PC-9 (cell line): ENCODE measurements around the gene MDFIC. TPM values are rescaled to one million over a fixed set of nuclear protein-coding genes. Genes with fewer than 3 reads are reported as not detected.

Experiments used
- BruUV-seq: library from RNA; stranded (reverse); fragments of 400-500 nt; replicated peaks from 2 replicates; lab custom pipeline; 2021; lab: Mats Ljungman, UMichigan
- CTCF ChIA-PET: fragments of 300-600 bp; sonication (Branson Sonifier 250); formaldehyde crosslinking; loops from one replicate; lab custom pipeline; 2022; ENCODE audit warnings: antibody characterized with exemption; lab: Charles Lee
- POLR2A ChIA-PET: fragments of 300-600 bp; sonication (Branson Sonifier 250); formaldehyde crosslinking; loops from one replicate; lab custom pipeline; 2022; ENCODE audit warnings: antibody characterized with exemption; ENCODE audit not compliant: unreplicated experiment; lab: Charles Lee
- DNase-seq, 2 experiments: peaks; one replicate each; pipeline versions ENCODE4 v3.0.0 to v3.0.0-alpha.2; 2015 to 2022; ENCODE audit warnings: mixed read lengths in 1 of 2
- H2AFZ ChIP-seq: fragments of 200-600 bp; sonication (generic); 2 replicates; pipeline ENCODE4 v1.8.1; 2017; ENCODE audit warnings: antibody characterized with exemption
- H3F3A ChIP-seq: fragments of 200-600 bp; sonication (generic); 2 replicates; pipeline ENCODE4 v1.8.1; 2017; ENCODE audit warnings: antibody characterized with exemption, mild to moderate bottlenecking, low read depth; ENCODE audit not compliant: insufficient read depth
- H3K27ac ChIP-seq: fragments of 200-600 bp; sonication (generic); 2 replicates; pipeline ENCODE4 v1.6.1; 2016; ENCODE audit warnings: mixed run types
- H3K27me3 ChIP-seq: fragments of 200-600 bp; sonication (generic); 2 replicates; pipeline ENCODE4 v1.6.1; 2016; ENCODE audit warnings: low read depth, mixed run types; ENCODE audit not compliant: insufficient read depth
- H3K36me3 ChIP-seq: fragments of 200-600 bp; sonication (generic); 2 replicates; pipeline ENCODE4 v1.6.1; 2016; ENCODE audit warnings: low read depth, mixed run types
- H3K4me1 ChIP-seq: fragments of 200-600 bp; sonication (generic); replicated peaks from 2 replicates; pipeline ENCODE4 v1.6.1; 2016; ENCODE audit warnings: mixed run types; ENCODE audit not compliant: insufficient read depth
- H3K4me2 ChIP-seq: fragments of 200-600 bp; sonication (generic); 2 replicates; pipeline ENCODE4 v1.6.1; 2017; ENCODE audit warnings: mixed run types
- H3K4me3 ChIP-seq: fragments of 200-600 bp; sonication (generic); 2 replicates; pipeline ENCODE4 v1.6.1; 2016; ENCODE audit warnings: mixed run types
- H3K79me2 ChIP-seq: fragments of 200-600 bp; sonication (generic); 2 replicates; pipeline ENCODE4 v1.6.1; 2017; ENCODE audit warnings: low read depth, mixed run types
- H3K9me2 ChIP-seq: fragments of 200-600 bp; sonication (generic); 2 replicates; pipeline ENCODE4 v1.8.1; 2017; ENCODE audit warnings: mild to moderate bottlenecking; ENCODE audit not compliant: insufficient read depth
- H3K9me3 ChIP-seq: fragments of 200-600 bp; sonication (generic); 2 replicates; pipeline ENCODE4 v1.8.1; 2016; ENCODE audit warnings: low read depth; ENCODE audit not compliant: insufficient read depth
- H4K20me1 ChIP-seq: fragments of 200-600 bp; sonication (generic); 2 replicates; pipeline ENCODE4 v1.8.1; 2017; ENCODE audit not compliant: insufficient read depth
- EZH2 ChIP-seq: fragments of 200-600 bp; sonication (generic); IDR thresholded peaks from 2 replicates; pipeline ENCODE4 v1.8.0; 2017; ENCODE audit warnings: antibody characterized with exemption, low read depth
- intact Hi-C: fragments of 100-400 bp; cut with micrococcal nuclease; formaldehyde crosslinking; loops from one replicate; pipeline ENCODE4 v1.10.0; 2022; ENCODE audit not compliant: unreplicated experiment
- total RNA-seq: library from RNA; stranded (reverse); gene quantifications from 2 replicates; pipeline ENCODE4 v1.2.3, GENCODE V29; 2021
- TF ChIP-seq, protein P1 (sequence below): fragments of 200-600 bp; sonication (generic); conservative IDR thresholded peaks from 2 replicates; pipeline ENCODE4 v1.6.1; 2017; ENCODE audit warnings: mixed run types, antibody characterized with exemption, mild to moderate bottlenecking, moderate library complexity

Gene MDFIC
- total RNA-seq, 1 experiment from 2014 or later = 38.9 TPM

DNA sequence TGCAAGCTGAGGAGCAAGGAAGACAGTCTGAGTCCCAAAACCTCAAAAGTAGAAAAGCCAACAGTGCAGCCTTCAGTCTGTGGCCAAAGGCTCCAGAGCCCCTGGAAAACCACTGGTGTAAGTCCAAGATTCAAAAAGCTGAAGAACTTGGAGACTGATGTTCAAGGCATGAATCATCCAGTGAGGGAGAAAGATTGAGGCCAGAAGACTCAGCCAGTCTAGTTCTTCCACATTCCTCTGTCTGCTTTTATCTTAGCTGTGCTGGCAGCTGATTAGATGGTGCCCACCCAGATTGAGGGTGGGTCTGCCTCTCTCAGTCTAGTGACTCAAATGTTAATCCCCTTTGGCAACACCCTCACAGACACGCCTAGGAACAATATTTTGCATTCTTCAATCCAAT is 20.1 kb upstream of the MDFIC start:
- intact Hi-C loops = loop anchor here (1.0 to 10.0 kb wide), 5 partner anchors 86 to 814 kb away; no protein-coding TSS in a partner anchor
- no peaks in the 10 kb centered on the region for H3K9me2 ChIP-seq
- H2AFZ ChIP-seq = no peak overlapping the region
- TF ChIP-seq EZH2 = no peak
- TF ChIP-seq, protein P1, sequence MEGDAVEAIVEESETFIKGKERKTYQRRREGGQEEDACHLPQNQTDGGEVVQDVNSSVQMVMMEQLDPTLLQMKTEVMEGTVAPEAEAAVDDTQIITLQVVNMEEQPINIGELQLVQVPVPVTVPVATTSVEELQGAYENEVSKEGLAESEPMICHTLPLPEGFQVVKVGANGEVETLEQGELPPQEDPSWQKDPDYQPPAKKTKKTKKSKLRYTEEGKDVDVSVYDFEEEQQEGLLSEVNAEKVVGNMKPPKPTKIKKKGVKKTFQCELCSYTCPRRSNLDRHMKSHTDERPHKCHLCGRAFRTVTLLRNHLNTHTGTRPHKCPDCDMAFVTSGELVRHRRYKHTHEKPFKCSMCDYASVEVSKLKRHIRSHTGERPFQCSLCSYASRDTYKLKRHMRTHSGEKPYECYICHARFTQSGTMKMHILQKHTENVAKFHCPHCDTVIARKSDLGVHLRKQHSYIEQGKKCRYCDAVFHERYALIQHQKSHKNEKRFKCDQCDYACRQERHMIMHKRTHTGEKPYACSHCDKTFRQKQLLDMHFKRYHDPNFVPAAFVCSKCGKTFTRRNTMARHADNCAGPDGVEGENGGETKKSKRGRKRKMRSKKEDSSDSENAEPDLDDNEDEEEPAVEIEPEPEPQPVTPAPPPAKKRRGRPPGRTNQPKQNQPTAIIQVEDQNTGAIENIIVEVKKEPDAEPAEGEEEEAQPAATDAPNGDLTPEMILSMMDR = no peak
- peak overlapping the region; percentile 22 for H3K27ac ChIP-seq
- peak; percentile 79 to 88 for DNase-seq
- H3K4me3 ChIP-seq = 0 out of 2 replicates have a peak overlapping the region, but pooled peaks have one; percentile 12
- peaks cover 13% of the 10 kb centered on the region for H3F3A ChIP-seq
- CTCF ChIA-PET = interaction anchor here (1.1 kb wide), 1 partner anchor 244 kb away, joined by 4 read pairs; no protein-coding TSS in a partner anchor
- no peaks in the 10 kb centered on the region for H3K27me3 ChIP-seq
- peaks cover 17% of the 10 kb centered on the region for H3K4me1 ChIP-seq
- peaks cover under 1% of the 10 kb centered on the region for H3K9me3 ChIP-seq
- peak overlapping the region; percentile 18; the same call in 1 of the 2 replicates for H3K4me2 ChIP-seq
- no peaks in the 10 kb centered on the region for H4K20me1 ChIP-seq
- H3K36me3 ChIP-seq = no peaks in the 10 kb centered on the region
- no peaks in the 10 kb centered on the region for H3K79me2 ChIP-seq
- BruUV-seq = no TSS peak
- POLR2A ChIA-PET = interaction anchor here (0.6 to 0.7 kb wide), 2 partner anchors 50 to 186 kb away, joined by 3 to 6 read pairs; no protein-coding TSS in a partner anchor

DNA sequence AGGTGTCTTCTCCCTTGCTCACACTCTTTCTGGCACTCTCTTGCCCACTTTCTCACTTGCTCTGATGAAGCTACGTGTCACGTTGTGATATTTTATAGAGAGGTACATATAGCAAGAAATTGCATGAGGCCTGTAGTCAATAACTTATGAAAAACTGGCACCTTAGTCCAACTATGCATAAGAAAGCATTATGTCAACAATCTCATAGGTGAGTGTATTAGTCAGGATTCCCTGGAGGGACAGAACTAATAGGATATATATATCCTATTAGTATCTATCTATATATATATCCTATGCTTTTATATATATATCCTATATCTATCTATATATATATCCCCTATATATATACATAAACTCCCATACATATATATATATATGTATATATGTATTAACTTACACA is 18.8 kb upstream of the MDFIC start:
- no peak for DNase-seq
- Histone ChIP-seq H3K27ac (no peak overlapping the region), H3K4me1 (peaks cover 17% of the 10 kb centered on the region), H3K27me3 (no peaks in the 10 kb centered on the region), H2AFZ (no peak overlapping the region), H3K9me2 (no peaks in the 10 kb centered on the region), H3K79me2 (no peaks in the 10 kb centered on the region), H3K9me3 (no peaks in the 10 kb centered on the region; the same call in none of the 2 replicates), H3K4me3 (no peak overlapping the region), H3F3A (peaks cover 13% of the 10 kb centered on the region), H3K4me2 (no peak overlapping the region), H4K20me1 (no peaks in the 10 kb centered on the region), H3K36me3 (no peaks in the 10 kb centered on the region)
- BruUV-seq = no TSS peak
- POLR2A ChIA-PET = no interaction called here
- no peak for TF ChIP-seq EZH2
- TF ChIP-seq, protein P1 = no peak
- intact Hi-C loops = loop anchor here (5.0 to 10.0 kb wide), 4 partner anchors 84 to 816 kb away; no protein-coding TSS in a partner anchor
- CTCF ChIA-PET = no interaction called here

DNA sequence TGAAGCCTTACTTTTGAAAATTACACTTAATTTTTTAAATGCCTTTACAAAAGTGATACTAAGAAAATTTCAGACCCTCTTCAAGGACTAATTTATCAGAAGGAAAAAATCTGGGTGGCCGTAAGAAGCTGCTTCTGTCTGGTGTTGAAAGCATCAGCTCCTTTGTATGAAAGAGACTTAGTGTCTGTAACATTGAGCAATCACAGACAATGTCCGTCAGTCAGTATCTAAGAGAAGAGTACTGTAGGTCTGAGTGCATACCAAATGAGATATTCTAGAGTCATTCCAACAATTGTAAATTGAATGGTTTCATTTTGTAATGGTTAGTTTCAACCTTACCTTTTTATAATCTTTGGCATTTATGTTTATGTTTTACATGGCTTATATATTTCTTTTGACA is 11.1 kb upstream of the MDFIC start:
- Histone ChIP-seq H3K27me3 (no peaks in the 10 kb centered on the region), H3K4me3 (no peak overlapping the region), H4K20me1 (no peaks in the 10 kb centered on the region), H3K36me3 (no peaks in the 10 kb centered on the region), H3F3A (no peaks in the 10 kb centered on the region), H3K4me2 (no peak overlapping the region), H3K27ac (no peak overlapping the region), H3K4me1 (no peaks in the 10 kb centered on the region), H3K9me2 (no peaks in the 10 kb centered on the region), H2AFZ (no peak overlapping the region), H3K9me3 (no peaks in the 10 kb centered on the region), H3K79me2 (no peaks in the 10 kb centered on the region)
- no TSS peak for BruUV-seq
- CTCF ChIA-PET = no interaction called here
- intact Hi-C loops = no loop called here
- POLR2A ChIA-PET = no interaction called here
- no peak for DNase-seq
- TF ChIP-seq EZH2 = no peak
- TF ChIP-seq, protein P1 = no peak
